ENCODE measurements around the gene OR4D2.

DNA sequence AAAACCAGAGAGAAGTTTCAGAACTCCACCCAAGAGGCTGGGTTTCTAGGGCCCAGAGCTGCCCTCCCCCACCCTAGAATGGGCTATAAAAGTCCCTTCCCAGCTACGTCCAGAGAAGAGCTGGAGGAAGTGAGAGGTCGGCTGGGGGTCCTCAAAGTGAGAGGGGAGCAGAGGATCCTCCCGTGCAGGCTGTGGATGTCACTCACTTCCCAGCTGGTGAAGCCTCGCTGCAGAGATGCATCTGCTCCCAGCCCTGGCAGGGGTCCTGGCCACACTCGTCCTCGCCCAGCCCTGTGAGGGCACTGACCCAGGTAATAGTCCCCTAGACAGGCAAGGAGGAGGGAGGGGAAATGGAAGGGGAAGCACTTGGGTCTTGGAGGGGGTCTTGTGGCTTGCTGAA is 25.8 kb downstream of the OR4D2 start, which contains the start of gene EPX:
- TF ChIP-seq, protein P1, sequence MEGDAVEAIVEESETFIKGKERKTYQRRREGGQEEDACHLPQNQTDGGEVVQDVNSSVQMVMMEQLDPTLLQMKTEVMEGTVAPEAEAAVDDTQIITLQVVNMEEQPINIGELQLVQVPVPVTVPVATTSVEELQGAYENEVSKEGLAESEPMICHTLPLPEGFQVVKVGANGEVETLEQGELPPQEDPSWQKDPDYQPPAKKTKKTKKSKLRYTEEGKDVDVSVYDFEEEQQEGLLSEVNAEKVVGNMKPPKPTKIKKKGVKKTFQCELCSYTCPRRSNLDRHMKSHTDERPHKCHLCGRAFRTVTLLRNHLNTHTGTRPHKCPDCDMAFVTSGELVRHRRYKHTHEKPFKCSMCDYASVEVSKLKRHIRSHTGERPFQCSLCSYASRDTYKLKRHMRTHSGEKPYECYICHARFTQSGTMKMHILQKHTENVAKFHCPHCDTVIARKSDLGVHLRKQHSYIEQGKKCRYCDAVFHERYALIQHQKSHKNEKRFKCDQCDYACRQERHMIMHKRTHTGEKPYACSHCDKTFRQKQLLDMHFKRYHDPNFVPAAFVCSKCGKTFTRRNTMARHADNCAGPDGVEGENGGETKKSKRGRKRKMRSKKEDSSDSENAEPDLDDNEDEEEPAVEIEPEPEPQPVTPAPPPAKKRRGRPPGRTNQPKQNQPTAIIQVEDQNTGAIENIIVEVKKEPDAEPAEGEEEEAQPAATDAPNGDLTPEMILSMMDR (conservative IDR thresholded peaks at IDR 0.05; ENCODE audit: low read length), result no peak
- no peak for TF ChIP-seq EZH2phosphoT487 (IDR thresholded peaks at IDR 0.05; ENCODE audit: borderline replicate concordance)

Measured in Loucy (cell line).